HG02943 (cell line): ENCODE data around the gene CREB5.
"Not testable (repeated sequence)": the region's sequence is repeated elsewhere in the genome, so short reads cannot be mapped to it uniquely, and the experiment has no call there.

ENCODE experiments used
- ATAC-seq: cut with Tn5 transposase; IDR thresholded peaks from one replicate; pipeline ENCODE4 v1.9.1; 2021; ENCODE audit warnings: mild to moderate bottlenecking, low read depth, moderate library complexity; ENCODE audit not compliant: unreplicated experiment

CREB5 gene

GRCh38 chr7:28411876-28412662 lies at the start of gene CREB5:
Gene CREB5 (plus strand): TSS chr7:28412518. CDS start chr7:28412915, 397 bp downstream.
- ATAC-seq, result no peak

- ATAC-seq, result no peak
Observed at GRCh38 chr7:28362812-28363211, 49.5 kb upstream of the CREB5 start.

GRCh38 chr7:28364082-28364481 lies 48.2 kb upstream of the CREB5 start:
- ATAC-seq, result no peak

DNA sequence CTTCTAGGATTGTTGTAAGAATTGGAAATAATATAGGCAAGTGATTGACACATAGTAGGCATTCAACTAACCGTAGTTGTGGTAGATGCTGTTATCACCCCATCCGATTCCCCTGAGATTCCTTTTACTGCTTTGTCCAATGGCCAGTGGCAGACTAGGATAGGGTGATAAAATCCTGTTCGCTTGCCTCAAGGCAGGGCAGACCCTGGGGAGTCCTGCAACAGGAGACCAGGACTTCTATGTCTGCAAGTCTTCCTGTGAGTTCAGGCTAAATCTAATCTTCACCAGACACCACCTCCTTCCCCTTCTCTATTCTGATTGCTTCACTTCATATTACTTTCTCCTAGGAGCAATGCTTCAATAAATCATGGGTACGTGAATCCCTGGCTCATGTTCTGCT lies 42.8 kb upstream of the CREB5 start:
- ATAC-seq, result no peak

DNA sequence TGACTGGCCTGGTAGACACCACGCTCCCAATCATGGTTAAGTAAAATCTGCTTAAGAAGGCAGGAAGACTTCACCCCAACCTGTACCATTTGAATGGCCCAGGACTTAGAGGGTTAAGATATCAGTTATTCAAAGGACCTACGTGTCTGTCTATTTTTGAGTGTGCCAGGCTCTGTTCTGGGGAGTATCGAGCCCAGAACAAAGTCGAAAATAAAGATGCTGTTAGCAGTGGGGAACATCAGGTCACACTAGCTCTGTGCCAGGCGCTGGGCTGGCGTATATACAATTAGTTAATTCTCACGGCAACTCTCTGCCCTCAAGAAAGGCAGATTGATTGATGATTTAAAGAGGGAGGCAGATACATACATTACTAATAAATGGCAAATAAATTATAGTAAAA lies 40.5 kb upstream of the CREB5 start:
- ATAC-seq, result no peak

- no peak for ATAC-seq
Observed at GRCh38 chr7:28373990-28374389, 38.3 kb upstream of the CREB5 start.

DNA sequence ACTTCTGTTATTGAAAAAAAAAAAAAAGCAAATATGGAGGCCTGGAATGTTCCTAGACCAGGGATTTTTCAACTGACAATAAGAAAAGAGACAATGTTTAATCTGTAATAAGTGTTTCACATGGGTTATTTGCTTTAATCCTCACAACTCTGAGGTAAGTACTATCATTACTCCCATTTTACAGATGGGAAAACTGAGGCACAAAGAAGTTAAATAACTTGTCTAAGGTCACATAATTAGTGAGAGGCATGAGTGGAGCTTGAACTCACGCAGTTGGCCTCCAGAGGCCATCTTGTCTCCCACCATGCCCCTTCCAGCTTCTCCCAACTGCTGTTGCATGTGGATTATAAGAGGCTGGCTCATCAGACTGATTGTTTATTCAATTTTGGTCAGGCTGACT lies 36.6 kb upstream of the CREB5 start:
- no peak for ATAC-seq

DNA sequence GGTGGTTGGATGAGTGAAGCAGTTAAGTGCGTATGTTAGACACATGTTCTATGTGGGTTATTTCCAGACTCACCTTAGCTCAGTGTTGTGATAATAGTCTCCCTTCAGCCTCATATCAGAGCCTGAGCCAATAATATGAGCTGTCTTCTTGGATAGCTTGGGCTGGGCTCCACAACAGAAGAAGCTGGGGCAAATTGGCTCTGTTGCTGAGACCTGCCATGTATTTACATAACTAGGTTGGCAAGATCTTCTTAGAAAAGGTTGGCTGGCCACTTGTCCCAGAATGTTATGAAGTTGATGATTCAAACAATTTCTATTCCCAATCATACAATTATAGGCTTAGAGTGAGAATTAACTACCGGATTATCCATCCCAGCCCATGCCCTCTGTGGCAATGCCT lies 35.7 kb upstream of the CREB5 start:
- ATAC-seq, result no peak

GRCh38 chr7:28378574-28379149 lies 33.7 kb upstream of the CREB5 start:
- no peak for ATAC-seq

DNA sequence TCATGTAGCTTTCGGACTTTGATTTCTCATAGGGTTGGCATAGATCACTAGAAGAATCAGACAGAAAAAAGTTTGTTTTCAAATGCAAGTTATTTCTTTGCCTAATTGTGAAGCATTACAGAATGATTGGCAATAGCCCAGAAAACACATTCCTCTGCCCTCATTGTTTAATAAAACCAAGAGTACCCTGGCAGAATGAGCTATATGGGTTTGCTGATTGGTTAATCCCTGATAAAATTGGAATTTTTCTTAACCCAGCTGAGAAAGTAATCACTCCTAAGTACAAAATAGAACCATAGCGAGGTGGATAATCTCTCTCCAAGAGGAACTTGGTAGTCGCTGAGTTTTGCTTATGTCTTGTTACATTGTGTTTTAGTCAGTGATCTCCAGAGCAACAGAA lies 30.9 kb upstream of the CREB5 start:
- no peak for ATAC-seq

DNA sequence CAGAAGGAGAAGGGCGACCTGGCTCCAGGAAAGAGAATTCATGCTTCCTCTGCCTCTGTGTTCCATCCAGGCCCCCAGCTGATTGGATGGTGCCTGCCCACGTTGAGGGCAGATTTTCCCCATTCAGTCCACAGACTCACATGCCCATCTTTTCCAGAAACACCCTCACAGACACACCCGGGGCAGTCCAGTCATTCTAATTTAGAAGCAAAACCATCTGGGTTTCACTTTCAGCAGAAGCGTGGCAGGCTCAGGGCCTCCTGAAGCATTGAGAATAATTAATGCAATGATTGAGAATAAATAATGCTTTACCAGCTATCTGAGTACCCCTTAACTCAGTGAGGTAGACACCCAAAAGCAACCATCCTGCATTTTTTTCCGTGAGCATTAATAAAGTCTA lies 30.2 kb upstream of the CREB5 start:
- ATAC-seq, result no peak

GRCh38 chr7:28383975-28384374 lies 28.3 kb upstream of the CREB5 start:
- ATAC-seq, result no peak

DNA sequence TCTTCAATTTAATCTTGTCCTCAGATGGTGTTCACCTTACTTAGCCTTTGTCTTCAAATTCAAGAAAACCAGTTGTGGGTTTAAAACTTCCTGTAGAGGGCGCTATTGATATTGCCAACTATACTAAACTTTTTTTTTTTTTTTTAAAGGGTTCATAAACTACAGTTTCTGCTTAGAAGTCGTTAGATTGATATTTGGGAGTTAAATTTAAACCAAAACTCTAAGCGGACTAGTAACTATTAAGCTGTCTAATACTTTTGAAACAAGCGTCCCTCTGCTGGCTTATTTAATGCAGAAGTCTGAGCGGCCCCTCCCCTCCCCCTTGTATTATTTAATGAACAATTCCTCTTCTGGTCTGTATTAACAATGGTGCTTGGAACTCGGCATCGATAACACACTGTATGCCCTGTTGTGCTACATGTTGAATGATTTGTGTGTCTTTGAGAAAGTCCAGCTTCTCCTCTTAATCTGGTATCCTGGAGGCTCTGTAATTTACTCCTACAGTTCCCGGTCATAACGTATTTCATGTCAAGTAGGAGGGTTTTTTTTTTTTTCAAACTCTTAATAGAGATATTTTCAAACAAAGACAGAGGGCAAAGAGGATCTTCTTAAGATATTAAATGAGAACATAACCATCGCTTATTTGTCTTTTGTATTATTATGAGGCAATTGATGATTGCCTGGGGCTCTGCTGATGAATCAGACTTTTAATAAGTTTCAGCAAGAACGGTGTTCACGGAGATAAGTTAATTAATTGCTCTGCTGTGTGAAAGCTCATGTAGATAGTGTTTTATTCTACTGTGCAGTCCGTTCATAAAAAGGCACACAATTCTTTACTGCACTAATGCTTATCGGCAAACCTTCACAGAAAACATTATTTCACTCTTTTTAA lies 22.6 kb upstream of the CREB5 start:
- ATAC-seq, result no peak

- ATAC-seq, result no peak
Observed at GRCh38 chr7:28390426-28390825, 21.9 kb upstream of the CREB5 start.

DNA sequence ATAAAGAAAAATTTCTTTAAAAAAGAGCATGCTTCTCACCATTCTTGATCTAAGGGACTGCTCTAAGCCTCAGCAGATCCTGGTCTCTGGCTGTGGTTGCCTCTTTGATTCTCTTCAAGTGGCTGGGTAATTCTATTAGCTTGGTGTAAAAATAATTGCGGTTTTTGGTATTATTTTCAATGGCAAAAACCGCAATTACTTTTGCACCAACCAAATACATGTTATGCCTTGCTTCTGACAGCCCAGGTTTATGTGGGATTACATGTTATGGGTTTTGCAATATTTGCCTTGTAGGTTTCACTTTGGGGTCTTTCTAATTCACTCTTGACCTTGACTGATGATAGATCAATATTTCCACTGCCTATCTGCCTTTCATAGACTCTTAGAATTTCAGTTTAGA lies 20.0 kb upstream of the CREB5 start:
- no peak for ATAC-seq

- ATAC-seq, result no peak
Observed at GRCh38 chr7:28395404-28395803, 16.9 kb upstream of the CREB5 start.

GRCh38 chr7:28395831-28396230 lies 16.5 kb upstream of the CREB5 start:
- no peak for ATAC-seq

DNA sequence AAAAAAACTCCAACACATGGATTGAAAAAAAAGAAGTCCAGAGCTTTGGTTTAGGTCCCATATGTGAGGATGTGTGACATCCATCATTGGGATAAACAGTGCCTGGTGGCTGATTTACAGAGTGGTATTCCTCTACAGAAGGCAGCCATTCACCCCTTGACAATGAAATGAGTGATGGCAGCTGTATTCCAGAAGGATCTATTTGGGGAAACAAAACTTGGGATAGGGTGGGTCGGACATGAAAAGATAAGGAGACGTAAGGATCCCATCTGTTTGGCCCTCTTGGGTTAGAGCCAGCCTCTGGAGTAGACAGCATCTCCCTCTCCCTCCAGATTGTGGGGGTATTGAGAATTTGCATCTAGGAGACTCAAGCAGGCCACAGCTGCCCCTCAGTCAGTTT lies 15.2 kb upstream of the CREB5 start:
- no peak for ATAC-seq

DNA sequence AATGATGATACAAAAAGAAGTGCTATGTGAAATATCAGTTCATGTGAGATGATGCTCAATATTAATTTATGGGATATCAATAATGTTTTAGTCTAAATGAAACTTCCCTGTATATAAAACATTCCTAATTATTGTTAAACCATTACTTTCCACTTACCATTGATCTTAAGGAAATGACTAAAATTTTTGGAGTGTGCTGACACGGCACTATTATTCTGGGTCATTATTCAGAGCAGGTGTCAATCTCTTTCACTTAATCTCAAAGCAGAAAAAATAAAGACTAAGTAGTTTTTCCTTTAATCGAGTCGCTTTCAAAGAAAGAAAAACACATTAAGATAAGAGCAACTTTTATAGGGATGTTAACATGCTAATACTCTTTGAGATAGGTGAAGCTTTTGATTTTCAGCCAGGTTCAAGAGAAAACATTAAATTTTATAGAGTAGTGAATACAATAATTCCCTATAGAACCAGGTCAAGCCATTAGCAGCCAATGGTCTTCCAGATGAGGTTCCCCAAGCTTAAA lies 11.4 kb upstream of the CREB5 start:
- ATAC-seq, result no peak

GRCh38 chr7:28401567-28401966 lies 10.8 kb upstream of the CREB5 start:
- ATAC-seq, result not testable (repeated sequence)

- ATAC-seq, result no peak
Observed at GRCh38 chr7:28405662-28406061, 6.7 kb upstream of the CREB5 start.
